ENCODE data around the gene MBD6.
"Not testable (repeated sequence)": the region's sequence is repeated elsewhere in the genome, so short reads cannot be mapped to it uniquely, and the experiment has no call there.

MBD6 gene

GRCh38 chr12:57496822-57497221 lies 25.8 kb upstream of the MBD6 start:
- no peak for TF ChIP-seq ELF4 (IDR thresholded peaks at IDR 0.05)
- TF ChIP-seq BHLHE40 (IDR thresholded peaks at IDR 0.05; ENCODE audit: borderline replicate concordance), result no peak
- TF ChIP-seq PKNOX1 (IDR thresholded peaks at IDR 0.05), result no peak
- TF ChIP-seq SUZ12 (IDR thresholded peaks at IDR 0.05), result no peak
- TF ChIP-seq ARNT (IDR thresholded peaks at IDR 0.05), result no peak
- TF ChIP-seq L3MBTL2 (conservative IDR thresholded peaks at IDR 0.05), result no peak
- TF ChIP-seq SP1 (IDR thresholded peaks at IDR 0.05), result no peak
- TF ChIP-seq FOXK2 (IDR thresholded peaks at IDR 0.05), result no peak
- TF ChIP-seq LEF1 (IDR thresholded peaks at IDR 0.05; ENCODE audit: borderline replicate concordance), result no peak
- no peak for TF ChIP-seq NFRKB (IDR thresholded peaks at IDR 0.05)
- TF ChIP-seq FOXM1 (IDR thresholded peaks at IDR 0.05; ENCODE audit: borderline replicate concordance), result no peak
- TF ChIP-seq ZNF384 (IDR thresholded peaks at IDR 0.05), result no peak
- no peak for TF ChIP-seq TARDBP (IDR thresholded peaks at IDR 0.05)
- no peak for TF ChIP-seq HDGF (IDR thresholded peaks at IDR 0.05; ENCODE audit: borderline replicate concordance)
- no peak for TF ChIP-seq CTBP1 (IDR thresholded peaks at IDR 0.05; ENCODE audit: borderline replicate concordance)
- no peak for TF ChIP-seq FOXA1 (IDR thresholded peaks at IDR 0.05)
- ChIA-PET CTCF (interaction anchor here (0.8 kb wide), 1 partner anchor 9 kb away, joined by 3 read pairs; no protein-coding TSS in a partner anchor), POLR2A (interaction anchor here (1.3 kb wide), 1 partner anchor 18 kb away, joined by 5 read pairs; no protein-coding TSS in a partner anchor)
- no peak for DNase-seq (ENCODE audit: extremely low spot score)

GRCh38 chr12:57497223-57498131 lies 25.1 kb upstream of the MBD6 start:
- ChIA-PET CTCF (no interaction called here), POLR2A (interaction anchor here (1.3 kb wide), 1 partner anchor 17 kb away, joined by 5 read pairs; no protein-coding TSS in a partner anchor)
- no peak for TF ChIP-seq SUZ12 (IDR thresholded peaks at IDR 0.05)
- TF ChIP-seq LEF1 (IDR thresholded peaks at IDR 0.05; ENCODE audit: borderline replicate concordance), result no peak
- TF ChIP-seq NFRKB (IDR thresholded peaks at IDR 0.05), result no peak
- TF ChIP-seq SP1 (IDR thresholded peaks at IDR 0.05), result no peak
- no peak for TF ChIP-seq CTBP1 (IDR thresholded peaks at IDR 0.05; ENCODE audit: borderline replicate concordance)
- TF ChIP-seq BHLHE40 (IDR thresholded peaks at IDR 0.05; ENCODE audit: borderline replicate concordance), result no peak
- no peak for TF ChIP-seq L3MBTL2 (conservative IDR thresholded peaks at IDR 0.05)
- TF ChIP-seq ELF4 (IDR thresholded peaks at IDR 0.05), result no peak
- no peak for TF ChIP-seq HDGF (IDR thresholded peaks at IDR 0.05; ENCODE audit: borderline replicate concordance)
- no peak for TF ChIP-seq FOXM1 (IDR thresholded peaks at IDR 0.05; ENCODE audit: borderline replicate concordance)
- TF ChIP-seq FOXA1 (IDR thresholded peaks at IDR 0.05), result no peak
- TF ChIP-seq TARDBP (IDR thresholded peaks at IDR 0.05), result no peak
- no peak for DNase-seq (ENCODE audit: extremely low spot score)

GRCh38 chr12:57498132-57498502 lies 24.5 kb upstream of the MBD6 start:
- POLR2A ChIA-PET, result no interaction called here
- no peak for DNase-seq (ENCODE audit: extremely low spot score)
- CTCF ChIA-PET, result no interaction called here
- TF ChIP-seq TARDBP (IDR thresholded peaks at IDR 0.05) (no peak), FOXK2 (IDR thresholded peaks at IDR 0.05) (no peak), FOXM1 (IDR thresholded peaks at IDR 0.05; ENCODE audit: borderline replicate concordance) (no peak), ARNT (IDR thresholded peaks at IDR 0.05) (no peak), CTBP1 (IDR thresholded peaks at IDR 0.05; ENCODE audit: borderline replicate concordance) (no peak), SP1 (IDR thresholded peaks at IDR 0.05) (no peak), LEF1 (IDR thresholded peaks at IDR 0.05; ENCODE audit: borderline replicate concordance) (no peak), HDGF (IDR thresholded peaks at IDR 0.05; ENCODE audit: borderline replicate concordance) (no peak), L3MBTL2 (conservative IDR thresholded peaks at IDR 0.05) (no peak), FOXA1 (IDR thresholded peaks at IDR 0.05) (no peak), BHLHE40 (IDR thresholded peaks at IDR 0.05; ENCODE audit: borderline replicate concordance) (no peak), ZNF384 (IDR thresholded peaks at IDR 0.05) (no peak), PKNOX1 (IDR thresholded peaks at IDR 0.05) (no peak), NFRKB (IDR thresholded peaks at IDR 0.05) (no peak), SUZ12 (IDR thresholded peaks at IDR 0.05) (no peak), ELF4 (IDR thresholded peaks at IDR 0.05) (no peak)

GRCh38 chr12:57498571-57498970 lies 24.1 kb upstream of the MBD6 start:
- TF ChIP-seq FOXK2 (IDR thresholded peaks at IDR 0.05) (no peak), SUZ12 (IDR thresholded peaks at IDR 0.05) (no peak), CTBP1 (IDR thresholded peaks at IDR 0.05; ENCODE audit: borderline replicate concordance) (no peak), FOXA1 (IDR thresholded peaks at IDR 0.05) (no peak), TARDBP (IDR thresholded peaks at IDR 0.05) (no peak), SP1 (IDR thresholded peaks at IDR 0.05) (no peak), ZNF384 (IDR thresholded peaks at IDR 0.05) (no peak), ARNT (IDR thresholded peaks at IDR 0.05) (no peak), BHLHE40 (IDR thresholded peaks at IDR 0.05; ENCODE audit: borderline replicate concordance) (no peak), LEF1 (IDR thresholded peaks at IDR 0.05; ENCODE audit: borderline replicate concordance) (no peak), L3MBTL2 (conservative IDR thresholded peaks at IDR 0.05) (no peak), PKNOX1 (IDR thresholded peaks at IDR 0.05) (no peak), HDGF (IDR thresholded peaks at IDR 0.05; ENCODE audit: borderline replicate concordance) (no peak), FOXM1 (IDR thresholded peaks at IDR 0.05; ENCODE audit: borderline replicate concordance) (no peak)
- ChIA-PET POLR2A (no interaction called here), CTCF (no interaction called here)
- DNase-seq (ENCODE audit: extremely low spot score), result no peak

GRCh38 chr12:57500213-57500612 lies 22.4 kb upstream of the MBD6 start:
- DNase-seq (ENCODE audit: extremely low spot score), result no peak
- POLR2A ChIA-PET, result interaction anchor here (0.6 to 1.4 kb wide), 2 partner anchors 10 to 34 kb away, joined by 3 read pairs; no protein-coding TSS in a partner anchor
- TF ChIP-seq PKNOX1 (IDR thresholded peaks at IDR 0.05), result no peak
- TF ChIP-seq CTBP1 (IDR thresholded peaks at IDR 0.05; ENCODE audit: borderline replicate concordance), result no peak
- CTCF ChIA-PET, result no interaction called here

GRCh38 chr12:57502311-57502969 lies 20.2 kb upstream of the MBD6 start:
- POLR2A ChIA-PET, result interaction anchor here (0.8 to 4.5 kb wide), 3 partner anchors 10 to 17 kb away, joined by 4 to 20 read pairs (median 5); partner anchors contain the start of gene DDIT3
- CTCF ChIA-PET, result interaction anchor here (0.6 to 0.8 kb wide), 3 partner anchors 18 to 115 kb away, joined by 3 read pairs; partner anchors contain the start of gene DDIT3
- not testable (repeated sequence) for DNase-seq (ENCODE audit: extremely low spot score)

- POLR2A ChIA-PET, result interaction anchor here (1.2 kb wide), 1 partner anchor 8 kb away, joined by 3 read pairs; no protein-coding TSS in a partner anchor
- DNase-seq (ENCODE audit: extremely low spot score); CTCF ChIA-PET: not testable (repeated sequence)
Measured at GRCh38 chr12:57506541-57506940, 16.1 kb upstream of the MBD6 start.

- POLR2A ChIA-PET; DNase-seq (ENCODE audit: extremely low spot score); CTCF ChIA-PET: not testable (repeated sequence)
Measured at GRCh38 chr12:57507796-57508195, 14.8 kb upstream of the MBD6 start.

Data from HEK293T (cell line).